HEK293T (cell line): ENCODE data around the gene MRPL4.

Experiments used
- SP1 ChIP-seq: fragments of 450-650 bp; IDR thresholded peaks from 2 replicates; pipeline ENCODE4 v1.6.1; 2017
- SUZ12 ChIP-seq: fragments of 450-650 bp; IDR thresholded peaks from 2 replicates; pipeline ENCODE4 v1.6.1; 2016; ENCODE audit warnings: mild to moderate bottlenecking

DNA sequence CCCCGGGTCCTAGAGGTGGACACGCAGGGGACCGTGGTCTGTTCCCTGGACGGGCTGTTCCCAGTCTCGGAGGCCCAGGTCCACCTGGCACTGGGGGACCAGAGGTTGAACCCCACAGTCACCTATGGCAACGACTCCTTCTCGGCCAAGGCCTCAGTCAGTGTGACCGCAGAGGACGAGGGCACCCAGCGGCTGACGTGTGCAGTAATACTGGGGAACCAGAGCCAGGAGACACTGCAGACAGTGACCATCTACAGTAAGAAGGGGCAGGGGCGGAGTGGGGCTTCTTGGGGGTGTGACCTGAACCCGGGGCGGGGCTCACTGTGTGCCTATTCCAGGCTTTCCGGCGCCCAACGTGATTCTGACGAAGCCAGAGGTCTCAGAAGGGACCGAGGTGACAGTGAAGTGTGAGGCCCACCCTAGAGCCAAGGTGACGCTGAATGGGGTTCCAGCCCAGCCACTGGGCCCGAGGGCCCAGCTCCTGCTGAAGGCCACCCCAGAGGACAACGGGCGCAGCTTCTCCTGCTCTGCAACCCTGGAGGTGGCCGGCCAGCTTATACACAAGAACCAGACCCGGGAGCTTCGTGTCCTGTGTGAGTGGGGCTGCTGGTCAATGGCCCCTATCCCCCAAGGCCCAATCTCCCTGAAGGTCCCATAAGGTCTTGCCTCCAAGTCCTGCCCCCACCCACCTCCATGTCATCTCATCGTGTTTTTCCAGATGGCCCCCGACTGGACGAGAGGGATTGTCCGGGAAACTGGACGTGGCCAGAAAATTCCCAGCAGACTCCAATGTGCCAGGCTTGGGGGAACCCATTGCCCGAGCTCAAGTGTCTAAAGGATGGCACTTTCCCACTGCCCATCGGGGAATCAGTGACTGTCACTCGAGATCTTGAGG, 32.3 kb downstream of the MRPL4 start:
- TF ChIP-seq SP1 (no peak), SUZ12 (no peak)
